Fibroblast of pulmonary artery (primary cell): ENCODE results near the gene CD22.
"Not testable (repeated sequence)": the region's sequence is repeated elsewhere in the genome, so short reads cannot be mapped to it uniquely, and the experiment has no call there.

Experiments used
- DNase-seq: peaks from one replicate; pipeline ENCODE4 v3.0.0-alpha.2; 2010; ENCODE audit warnings: low read depth
- H3K4me3 ChIP-seq: replicated peaks from 2 replicates; pipeline ENCODE4 v1.5.1; 2011; ENCODE audit warnings: low read depth, mild to moderate bottlenecking, control low read depth, low read length, moderate library complexity
- CTCF ChIP-seq: IDR thresholded peaks from 2 replicates; pipeline ENCODE4 v1.5.1; 2011; ENCODE audit warnings: mild to moderate bottlenecking, control low read depth, low read length, inconsistent platforms; ENCODE audit errors: missing control alignments

CD22 gene

GRCh38 chr19:35369522-35369921, 40.5 kb downstream of the CD22 start:
- no peak overlapping the region for H3K4me3 ChIP-seq
- TF ChIP-seq CTCF, result no peak
- DNase-seq, result no peak

- H3K4me3 ChIP-seq, result no peak within 1 kb of the TSS
- DNase-seq, result no peak
- TF ChIP-seq CTCF, result no peak
These were observed 41.7 kb downstream of the CD22 start, which contains the start of gene GPR42 for GRCh38 chr19:35370722-35371121. TSS of gene GPR42 (plus strand) at chr19:35371068. CDS start at chr19:35371360, 292 bp downstream.

DNA sequence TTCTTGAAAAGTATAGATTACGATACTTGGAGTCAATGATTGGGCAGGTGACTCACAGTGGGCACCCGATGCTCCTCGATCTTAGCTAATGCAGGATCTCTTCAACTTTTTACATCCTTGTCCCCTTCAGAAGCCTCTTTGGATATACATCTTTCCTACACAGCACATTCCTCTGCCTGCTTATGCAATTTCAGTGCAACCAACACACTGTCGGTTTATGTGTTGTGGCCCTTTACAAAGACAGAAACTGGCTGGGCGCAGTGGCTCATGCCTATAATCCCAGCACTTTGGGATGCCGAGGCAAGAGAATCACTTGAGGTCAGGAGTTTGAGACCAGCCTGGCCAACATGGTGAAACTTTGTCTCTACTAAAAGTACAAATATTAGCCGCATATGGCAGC, 44.5 kb downstream of the CD22 start:
- no peak overlapping the region for H3K4me3 ChIP-seq
- no peak for TF ChIP-seq CTCF
- DNase-seq, result no peak

- not testable (repeated sequence) for H3K4me3 ChIP-seq, DNase-seq
These were observed 45.0 kb downstream of the CD22 start for GRCh38 chr19:35374031-35374430.

- no peak overlapping the region for H3K4me3 ChIP-seq
- DNase-seq, result no peak
- TF ChIP-seq CTCF, result no peak
These were observed 46.7 kb downstream of the CD22 start for GRCh38 chr19:35375505-35376307.

- DNase-seq, result no peak
- TF ChIP-seq CTCF, result no peak
- no peak overlapping the region for H3K4me3 ChIP-seq
These were observed 48.7 kb downstream of the CD22 start for GRCh38 chr19:35377656-35378055.

GRCh38 chr19:35378356-35378755, 49.4 kb downstream of the CD22 start:
- no peak for DNase-seq
- no peak for TF ChIP-seq CTCF
- no peak overlapping the region for H3K4me3 ChIP-seq

- not testable (repeated sequence) for H3K4me3 ChIP-seq, DNase-seq
These were observed 50.6 kb downstream of the CD22 start for GRCh38 chr19:35379545-35379944.
